CD4-positive, alpha-beta T cell treated with Interferon alpha-2 for 1 hour (primary cell): ENCODE measurements around the gene WNT10A.
"Not testable (repeated sequence)": the region's sequence is repeated elsewhere in the genome, so short reads cannot be mapped to it uniquely, and the experiment has no call there.

Experiments used
- DNase-seq, 2 donors: peaks; one replicate each; pipeline ENCODE4 v3.0.0-alpha.2; 2020 to 2022

WNT10A gene

GRCh38 chr2:218895326-218895725, 14.7 kb downstream of the WNT10A start:
- DNase-seq = no peak

GRCh38 chr2:218895759-218896500, 15.3 kb downstream of the WNT10A start:
- no peak for DNase-seq

- peak; percentile 88 to 91 for DNase-seq
Observed at GRCh38 chr2:218896501-218897393, 16.1 kb downstream of the WNT10A start.

- no peak for DNase-seq
Observed at GRCh38 chr2:218897394-218898108, 16.9 kb downstream of the WNT10A start.

- DNase-seq = peak; percentile 71 to 82
Observed at GRCh38 chr2:218898109-218898878, 17.6 kb downstream of the WNT10A start.

GRCh38 chr2:218899147-218899546, 18.5 kb downstream of the WNT10A start:
- DNase-seq = no peak

GRCh38 chr2:218902427-218902826, 21.8 kb downstream of the WNT10A start:
- DNase-seq = no peak

GRCh38 chr2:218904176-218904575, 23.5 kb downstream of the WNT10A start:
- DNase-seq = no peak

GRCh38 chr2:218908721-218909619, 28.3 kb downstream of the WNT10A start:
- peak; percentile 90 to 93 for DNase-seq

GRCh38 chr2:218910741-218911140, 30.1 kb downstream of the WNT10A start:
- no peak for DNase-seq

- DNase-seq = no peak
Observed at GRCh38 chr2:218920504-218920903, 39.9 kb downstream of the WNT10A start.

- no peak for DNase-seq
Observed at GRCh38 chr2:218924757-218925156, 44.1 kb downstream of the WNT10A start.

- no peak for DNase-seq
Observed at GRCh38 chr2:218925434-218925833, 44.8 kb downstream of the WNT10A start.

GRCh38 chr2:218927422-218927821, 46.8 kb downstream of the WNT10A start:
- no peak for DNase-seq

- DNase-seq = no peak
Observed at GRCh38 chr2:218927876-218928275, 47.2 kb downstream of the WNT10A start.

GRCh38 chr2:218930488-218930887, 49.8 kb downstream of the WNT10A start:
- not testable (repeated sequence) for DNase-seq

- not testable (repeated sequence) for DNase-seq
Observed at GRCh38 chr2:218931751-218932150, 51.1 kb downstream of the WNT10A start.
